Measurements from ENCODE around the gene SORBS1.

The SORBS1 gene

DNA sequence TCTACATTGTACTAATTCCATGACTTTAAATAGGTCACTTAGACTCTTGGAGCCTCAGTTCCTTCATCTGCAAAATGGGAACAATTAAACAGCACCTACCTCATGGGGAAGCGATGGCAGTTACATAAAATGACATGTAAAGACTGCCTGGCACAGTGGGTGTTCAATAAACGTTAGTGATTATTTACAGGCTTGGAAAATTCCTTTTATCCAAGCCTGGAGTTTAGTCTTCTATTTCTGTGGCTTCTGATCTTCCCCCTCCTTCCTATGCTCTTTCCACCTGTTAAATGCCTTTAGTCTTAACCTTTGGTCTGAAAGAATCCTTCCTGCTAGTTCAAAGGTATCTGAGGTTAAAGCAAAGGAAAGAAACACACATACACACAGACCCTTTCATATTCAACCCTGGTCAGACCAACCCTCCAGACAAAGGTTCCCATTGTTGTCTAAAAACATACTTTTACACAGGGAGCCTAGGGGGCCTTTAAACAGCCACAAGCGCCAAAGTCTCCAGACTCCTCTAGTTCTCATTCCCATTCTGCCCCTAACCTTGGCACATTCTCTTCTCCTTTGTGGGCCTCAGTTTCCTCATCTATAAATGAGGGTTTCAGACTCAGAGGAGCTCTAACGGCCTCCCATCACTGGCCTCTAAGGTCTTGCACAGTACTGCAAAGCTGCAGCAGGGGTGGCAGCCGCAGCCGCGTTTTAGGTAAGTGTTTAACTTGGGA, 21.4 kb downstream of the SORBS1 start:
- DNase-seq = no peak

GRCh38 chr10:95538412-95538811, 22.8 kb downstream of the SORBS1 start:
- no peak for DNase-seq

DNA sequence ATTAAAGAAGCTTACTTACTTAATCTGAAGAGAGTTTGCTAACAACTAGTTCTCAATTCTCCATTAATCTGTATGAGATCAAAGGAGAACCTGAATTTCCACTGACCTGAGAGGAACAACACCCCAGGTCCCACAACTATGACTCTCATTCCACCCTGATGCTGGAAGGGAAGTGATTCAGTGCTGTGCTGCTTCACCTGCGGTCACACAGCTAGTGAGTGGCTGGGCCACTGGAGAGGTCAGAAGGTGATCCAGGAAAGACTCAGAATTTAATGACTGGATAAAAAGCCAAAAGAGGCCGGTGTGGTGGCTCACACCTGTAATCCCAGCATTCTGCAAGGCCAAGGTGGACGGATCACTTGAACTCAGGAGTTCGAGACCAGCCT, 23.6 kb downstream of the SORBS1 start:
- DNase-seq = no peak

DNA sequence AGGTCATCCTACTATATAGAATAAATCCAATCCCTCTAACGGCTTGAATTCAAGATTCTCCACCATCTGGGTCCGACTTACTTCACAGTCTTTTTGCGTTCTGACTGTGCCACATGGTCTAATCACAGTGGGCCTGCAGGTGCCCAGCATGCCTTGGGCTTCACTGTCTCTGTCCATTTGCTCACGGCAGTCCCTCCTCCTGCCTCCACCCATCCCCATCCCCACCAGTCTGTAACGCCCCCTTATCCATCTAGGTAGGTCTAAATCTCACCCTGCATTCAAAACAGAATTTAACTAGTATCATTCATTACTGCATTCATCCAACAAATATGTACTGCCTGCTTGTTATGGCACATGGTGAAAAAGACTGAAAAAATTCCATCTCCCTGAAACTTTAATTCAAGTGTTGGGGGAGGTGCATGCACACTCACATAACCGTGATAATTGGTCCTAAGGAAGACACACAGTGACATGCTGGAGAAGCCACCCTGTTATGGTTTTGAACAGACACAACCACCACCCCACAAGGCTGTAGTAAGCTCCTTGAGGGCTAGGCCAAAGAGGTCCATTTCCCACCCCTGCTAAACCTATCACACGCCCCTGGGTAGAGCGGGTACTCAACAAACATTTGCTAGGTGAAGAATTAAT, 24.2 kb downstream of the SORBS1 start:
- DNase-seq = no peak

DNA sequence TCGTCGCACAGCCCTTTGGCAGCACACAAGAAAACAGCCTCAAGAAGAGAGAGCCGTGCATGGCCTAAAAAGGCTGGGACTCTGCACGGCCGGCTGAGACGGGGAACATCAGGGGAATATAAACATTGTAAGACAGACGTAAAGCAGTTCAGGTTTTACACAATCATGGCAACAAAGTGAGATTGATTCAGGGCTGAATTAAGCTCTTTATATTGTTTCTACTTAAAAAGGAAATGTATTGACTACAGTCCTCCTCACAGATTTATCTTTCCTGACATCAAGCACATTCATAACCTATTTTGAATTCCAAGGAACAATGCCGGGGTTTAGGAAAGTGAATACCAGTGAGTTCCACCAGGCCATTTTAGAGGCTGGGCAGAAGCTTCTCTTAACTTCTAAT, 25.2 kb downstream of the SORBS1 start:
- peak; percentile 9 for DNase-seq

- DNase-seq = no peak
These were observed 25.6 kb downstream of the SORBS1 start for GRCh38 chr10:95535526-95535925.

- DNase-seq = no peak
These were observed 27.6 kb downstream of the SORBS1 start for GRCh38 chr10:95533590-95533989.

DNA sequence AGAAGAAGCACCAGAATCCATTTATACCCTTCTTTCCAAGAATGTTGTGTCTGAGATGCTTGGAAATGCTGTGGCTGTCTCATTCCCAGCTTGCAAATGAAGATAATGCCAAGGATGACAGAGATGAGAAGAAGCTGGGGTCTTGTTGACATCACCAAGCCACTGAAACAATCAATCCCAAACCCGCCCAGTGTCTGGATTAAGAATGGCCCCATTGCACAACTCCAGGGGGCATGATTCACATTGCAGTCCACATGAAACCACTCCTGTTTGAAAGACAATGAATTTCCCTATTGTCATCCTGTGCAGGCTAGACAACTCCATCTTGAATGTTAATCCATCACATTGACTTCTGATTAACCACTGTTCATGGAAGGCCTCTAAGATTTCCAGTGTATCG, 28.6 kb downstream of the SORBS1 start:
- DNase-seq = no peak

- DNase-seq = no peak
These were observed 29.2 kb downstream of the SORBS1 start for GRCh38 chr10:95531994-95532399.

- no peak for DNase-seq
These were observed 29.9 kb downstream of the SORBS1 start for GRCh38 chr10:95531058-95531809.

- no peak for DNase-seq
These were observed 30.6 kb downstream of the SORBS1 start for GRCh38 chr10:95530561-95530960.

DNA sequence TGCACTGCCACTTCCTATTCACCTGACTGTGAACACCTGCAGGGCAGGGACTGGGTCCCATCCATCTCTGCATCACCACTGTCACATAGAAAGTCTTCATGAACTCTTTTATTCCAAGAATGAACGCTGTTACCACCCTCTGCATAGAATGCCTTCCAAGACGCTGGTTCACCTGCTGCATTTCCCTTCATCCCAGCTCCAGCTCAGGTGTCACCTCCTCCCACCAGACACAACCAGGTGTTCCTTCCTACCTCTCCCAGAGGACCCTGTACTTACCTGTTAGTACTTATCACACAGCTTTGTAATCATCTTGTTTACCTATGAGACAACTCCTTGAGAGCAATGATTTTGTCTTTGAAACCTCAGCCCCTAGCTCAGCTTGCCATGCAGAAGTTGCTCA, 31.1 kb downstream of the SORBS1 start:
- DNase-seq = no peak

GRCh38 chr10:95526044-95526443, 35.1 kb downstream of the SORBS1 start:
- no peak for DNase-seq

- DNase-seq = no peak
These were observed 36.1 kb downstream of the SORBS1 start for GRCh38 chr10:95525033-95525418.

GRCh38 chr10:95524358-95525032, 36.7 kb downstream of the SORBS1 start:
- DNase-seq = no peak

GRCh38 chr10:95522117-95522516, 39.1 kb downstream of the SORBS1 start:
- DNase-seq = no peak

DNA sequence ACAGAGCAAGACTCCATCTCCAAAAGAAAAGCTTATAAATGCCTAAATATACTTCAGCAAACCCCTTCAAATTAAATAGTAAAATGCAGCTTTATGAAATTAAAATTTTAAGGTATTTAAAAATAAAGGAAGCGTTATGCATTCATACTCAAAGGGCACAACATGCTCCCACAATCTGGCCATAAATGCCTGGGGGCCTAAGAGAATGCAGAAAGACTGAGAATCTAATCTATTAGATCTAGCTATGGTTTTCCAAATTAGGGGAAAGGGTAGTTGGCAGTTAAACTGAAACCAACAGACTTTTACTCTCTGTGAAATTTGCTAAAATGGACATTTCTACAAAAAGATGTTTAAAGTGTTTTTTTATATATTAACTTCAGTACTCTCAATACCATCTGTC, 40.6 kb downstream of the SORBS1 start:
- DNase-seq = no peak

- no peak for DNase-seq
These were observed 42.4 kb downstream of the SORBS1 start for GRCh38 chr10:95518455-95519452.

- peak; percentile 30 for DNase-seq
These were observed 43.4 kb downstream of the SORBS1 start for GRCh38 chr10:95517536-95518454.

- no peak for DNase-seq
These were observed 44.3 kb downstream of the SORBS1 start for GRCh38 chr10:95516774-95517373.

Data from fibroblast of skin of back (primary cell).